GM21825 (cell line): ENCODE data around the gene EMID1.

Experiments
- ATAC-seq: cut with Tn5 transposase; IDR thresholded peaks from one replicate; pipeline ENCODE4 v1.9.1; 2021; ENCODE audit warnings: mild to moderate bottlenecking, moderate library complexity; ENCODE audit not compliant: unreplicated experiment

EMID1 gene

GRCh38 chr22:29194184-29194583 is 11.5 kb upstream of the EMID1 start:
- ATAC-seq: no peak

- ATAC-seq: no peak
Measured at GRCh38 chr22:29195118-29195963, 10.4 kb upstream of the EMID1 start.

- ATAC-seq: no peak
Measured at GRCh38 chr22:29195964-29196666, 9.6 kb upstream of the EMID1 start.

- no peak for ATAC-seq
Measured at GRCh38 chr22:29197096-29197495, 8.6 kb upstream of the EMID1 start.

- ATAC-seq: no peak
Measured at GRCh38 chr22:29198240-29198639, 7.5 kb upstream of the EMID1 start.

GRCh38 chr22:29199702-29200400 is 5.8 kb upstream of the EMID1 start:
- ATAC-seq: no peak

GRCh38 chr22:29200901-29201300 is 4.8 kb upstream of the EMID1 start:
- no peak for ATAC-seq

- ATAC-seq: no peak
Measured at GRCh38 chr22:29201782-29202181, 3.9 kb upstream of the EMID1 start.

GRCh38 chr22:29202212-29203192 is 3.2 kb upstream of the EMID1 start:
- peak; percentile 55 for ATAC-seq

- no peak for ATAC-seq
Measured at GRCh38 chr22:29203488-29204454, 1.9 kb upstream of the EMID1 start.

GRCh38 chr22:29204455-29205183 is 1.1 kb upstream of the EMID1 start:
- no peak for ATAC-seq

- ATAC-seq: no peak
Measured at GRCh38 chr22:29205252-29205593, 473 bp upstream of the EMID1 start.

- ATAC-seq: no peak
Measured at GRCh38 chr22:29206372-29207242, 911 bp downstream of the EMID1 start.

- ATAC-seq: no peak
Measured at GRCh38 chr22:29207243-29207550, 1.5 kb downstream of the EMID1 start.

- no peak for ATAC-seq
Measured at GRCh38 chr22:29207562-29208501, 2.1 kb downstream of the EMID1 start.

- ATAC-seq: no peak
Measured at GRCh38 chr22:29208502-29208862, 2.8 kb downstream of the EMID1 start.
